OCI-LY3 (cell line): ENCODE data around the gene PPCS.

ENCODE experiments used
- H2AFZ ChIP-seq: fragments of 200-600, 300-600 bp; shearing (Covaris generic); 2 replicates; pipeline ENCODE4 v1.6.0; 2014; ENCODE audit warnings: antibody characterized with exemption, low read depth, low read length
- H3K27ac ChIP-seq: fragments of 200-600, 300-600 bp; sonication (generic); 2 replicates; pipeline ENCODE4 v1.5.1; 2014; ENCODE audit warnings: mild to moderate bottlenecking, low read length, moderate library complexity, mixed read lengths
- H3K27me3 ChIP-seq: fragments of 200-600, 300-600 bp; sonication (generic); 2 replicates; pipeline ENCODE4 v1.6.1; 2014; ENCODE audit warnings: low read depth, low read length, mixed read lengths
- H3K36me3 ChIP-seq: fragments of 200-600, 300-600 bp; sonication (generic); replicated peaks from 2 replicates; pipeline ENCODE3; 2014; ENCODE audit warnings: low read depth, low read length, mixed read lengths
- H3K4me1 ChIP-seq: fragments of 300-600, 200-600 bp; sonication (generic); 2 replicates; pipeline ENCODE4 v1.6.1; 2014; ENCODE audit warnings: low read length, mixed read lengths
- H3K4me2 ChIP-seq: fragments of 200-600, 300-600 bp; sonication (generic); 2 replicates; pipeline ENCODE4 v1.6.1; 2014; ENCODE audit warnings: low read length, mixed read lengths
- H3K4me3 ChIP-seq: fragments of 300-600, 200-600 bp; sonication (generic); 2 replicates; pipeline ENCODE4 v1.5.1; 2014; ENCODE audit warnings: antibody characterized with exemption, mild to moderate bottlenecking, low read length, moderate library complexity
- H3K79me2 ChIP-seq: fragments of 300-600, 200-600 bp; shearing (Covaris generic); 2 replicates; pipeline ENCODE4 v1.6.1; 2014; ENCODE audit warnings: mild to moderate bottlenecking, low read length, mixed read lengths
- H3K9ac ChIP-seq: fragments of 300-600, 200-600 bp; shearing (Covaris generic); 2 replicates; pipeline ENCODE4 v1.6.0; 2014; ENCODE audit warnings: mild to moderate bottlenecking, low read length, moderate library complexity
- H3K9me3 ChIP-seq: fragments of 200-600, 300-600 bp; shearing (Covaris generic); 2 replicates; pipeline ENCODE4 v1.6.1; 2014; ENCODE audit warnings: low read length, mixed read lengths; ENCODE audit not compliant: insufficient read depth
- H4K20me1 ChIP-seq: fragments of 200-600, 300-600 bp; sonication (generic); 2 replicates; pipeline ENCODE4 v1.6.1; 2016; ENCODE audit warnings: low read length, mixed read lengths; ENCODE audit not compliant: insufficient read depth
- EZH2phosphoT487 ChIP-seq: fragments of 200-600 bp; shearing (Covaris generic); IDR thresholded peaks from 2 replicates; pipeline ENCODE4 v1.6.1; 2018; ENCODE audit warnings: antibody characterized with exemption, mixed run types, low read depth
- TF ChIP-seq, protein P1 (sequence below): fragments of 200-600, 300-600 bp; sonication (generic); IDR thresholded peaks from 2 replicates; pipeline ENCODE4 v1.5.1; 2014; ENCODE audit warnings: antibody characterized with exemption, low read length, low read depth

PPCS gene

DNA sequence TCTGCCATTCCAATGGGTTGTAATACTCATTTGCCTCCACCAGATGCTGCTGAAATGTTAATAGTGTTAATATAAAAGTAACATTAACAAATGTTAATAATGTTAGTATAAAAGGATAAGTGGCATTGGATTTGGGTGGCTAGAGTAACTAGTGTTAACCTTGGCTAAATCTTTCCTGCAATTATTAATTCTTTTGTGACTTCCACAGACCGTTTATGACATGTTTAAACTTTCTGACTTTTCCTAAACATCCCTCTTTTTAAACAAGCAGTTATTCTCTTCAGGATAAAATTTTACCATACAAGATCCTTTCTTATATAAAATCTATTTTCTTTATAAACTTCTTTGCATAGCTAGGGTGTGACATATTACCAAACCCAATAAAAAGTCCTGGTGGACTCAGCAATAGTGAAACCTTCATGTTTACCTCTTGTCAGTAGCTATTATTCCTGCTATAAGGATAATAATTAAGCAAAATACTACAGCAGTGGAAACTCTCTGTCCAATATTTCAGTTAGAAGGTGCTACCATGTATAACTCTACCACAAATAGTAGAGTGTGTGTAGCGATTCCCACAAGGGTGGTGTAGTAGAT, 48.3 kb downstream of the PPCS start:
- Histone ChIP-seq H3K36me3 (no peaks in the 10 kb centered on the region), H3K27ac (no peak overlapping the region), H3K9ac (no peak overlapping the region), H2AFZ (no peak overlapping the region), H3K79me2 (no peaks in the 10 kb centered on the region), H4K20me1 (no peaks in the 10 kb centered on the region), H3K4me3 (no peak overlapping the region), H3K27me3 (no peaks in the 10 kb centered on the region), H3K4me2 (no peak overlapping the region), H3K9me3 (no peaks in the 10 kb centered on the region), H3K4me1 (no peaks in the 10 kb centered on the region)
- TF ChIP-seq, protein P1, sequence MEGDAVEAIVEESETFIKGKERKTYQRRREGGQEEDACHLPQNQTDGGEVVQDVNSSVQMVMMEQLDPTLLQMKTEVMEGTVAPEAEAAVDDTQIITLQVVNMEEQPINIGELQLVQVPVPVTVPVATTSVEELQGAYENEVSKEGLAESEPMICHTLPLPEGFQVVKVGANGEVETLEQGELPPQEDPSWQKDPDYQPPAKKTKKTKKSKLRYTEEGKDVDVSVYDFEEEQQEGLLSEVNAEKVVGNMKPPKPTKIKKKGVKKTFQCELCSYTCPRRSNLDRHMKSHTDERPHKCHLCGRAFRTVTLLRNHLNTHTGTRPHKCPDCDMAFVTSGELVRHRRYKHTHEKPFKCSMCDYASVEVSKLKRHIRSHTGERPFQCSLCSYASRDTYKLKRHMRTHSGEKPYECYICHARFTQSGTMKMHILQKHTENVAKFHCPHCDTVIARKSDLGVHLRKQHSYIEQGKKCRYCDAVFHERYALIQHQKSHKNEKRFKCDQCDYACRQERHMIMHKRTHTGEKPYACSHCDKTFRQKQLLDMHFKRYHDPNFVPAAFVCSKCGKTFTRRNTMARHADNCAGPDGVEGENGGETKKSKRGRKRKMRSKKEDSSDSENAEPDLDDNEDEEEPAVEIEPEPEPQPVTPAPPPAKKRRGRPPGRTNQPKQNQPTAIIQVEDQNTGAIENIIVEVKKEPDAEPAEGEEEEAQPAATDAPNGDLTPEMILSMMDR = no peak
- TF ChIP-seq EZH2phosphoT487 = no peak

- Histone ChIP-seq H3K9ac (no peak overlapping the region), H3K4me2 (no peak overlapping the region), H4K20me1 (no peaks in the 10 kb centered on the region), H3K27me3 (no peaks in the 10 kb centered on the region), H3K4me3 (no peak overlapping the region), H3K36me3 (no peaks in the 10 kb centered on the region), H3K79me2 (no peaks in the 10 kb centered on the region), H3K27ac (no peak overlapping the region), H2AFZ (no peak overlapping the region), H3K9me3 (no peaks in the 10 kb centered on the region), H3K4me1 (no peaks in the 10 kb centered on the region)
- TF ChIP-seq, protein P1 = no peak
- no peak for TF ChIP-seq EZH2phosphoT487
Observed at GRCh38 chr1:42506576-42506975, 50.2 kb downstream of the PPCS start.
